ENCODE measurements around the gene AGBL4. TPM values are rescaled to one million over a fixed set of nuclear protein-coding genes. Genes with fewer than 3 reads are reported as not detected.

AGBL4 gene
- total RNA-seq, 2 donors from 2014 or later: not detected

- DNase-seq (ENCODE audit: low spot score) (no peak), ATAC-seq (ENCODE audit: insufficient number of reproducible peaks, low FRiP score, low read depth) (peak; percentile 52)
- peak overlapping the region; percentile 70 to 84 for H3K27ac ChIP-seq
- no peaks in the 10 kb centered on the region for H3K27me3 ChIP-seq (replicated peaks; ENCODE audit: insufficient read depth)
- no peaks in the 10 kb centered on the region for H3K36me3 ChIP-seq
- peak overlapping the region; percentile 4 for H3K4me3 ChIP-seq
- TF ChIP-seq CTCF (IDR thresholded peaks at IDR 0.05): no peak
- no peaks in the 10 kb centered on the region for H3K9me3 ChIP-seq
- peaks cover 13 to 56% of the 10 kb centered on the region in 2 donors for H3K4me1 ChIP-seq (ENCODE audit: control insufficient read depth in 1 of 2, low read depth in 2 of 2)
These were observed 1339.9 kb downstream of the AGBL4 start for GRCh38 chr1:48683839-48684238.

GRCh38 chr1:48681476-48682305 is 1342.1 kb downstream of the AGBL4 start:
- peak; percentile 19 for DNase-seq (ENCODE audit: low spot score)
- no peak for TF ChIP-seq CTCF (IDR thresholded peaks at IDR 0.05)
- ATAC-seq (ENCODE audit: insufficient number of reproducible peaks, low FRiP score, low read depth): no peak

GRCh38 chr1:48680411-48681035 is 1343.2 kb downstream of the AGBL4 start:
- Histone ChIP-seq H3K4me1 (ENCODE audit: control insufficient read depth in 1 of 2, low read depth in 2 of 2) (peaks cover 13 to 65% of the 10 kb centered on the region in 2 donors), H3K36me3 (no peaks in the 10 kb centered on the region)
- no peak for DNase-seq (ENCODE audit: low spot score)

More at GRCh38 chr1:48681476-48682305, 1342.1 kb downstream of the AGBL4 start:
- H3K4me1 ChIP-seq (ENCODE audit: control insufficient read depth in 1 of 2, low read depth in 2 of 2): peaks cover 13 to 65% of the 10 kb centered on the region in 2 donors
- no peak overlapping the region for H3K4me3 ChIP-seq
- no peaks in the 10 kb centered on the region for H3K27me3 ChIP-seq (replicated peaks; ENCODE audit: insufficient read depth)
- peak overlapping the region; percentile 70 to 84 for H3K27ac ChIP-seq
- H3K9me3 ChIP-seq: no peaks in the 10 kb centered on the region
- no peaks in the 10 kb centered on the region for H3K36me3 ChIP-seq

GRCh38 chr1:48679859-48680258 is 1343.9 kb downstream of the AGBL4 start:
- peak overlapping the region; percentile 70 to 84 for H3K27ac ChIP-seq
- ATAC-seq (ENCODE audit: insufficient number of reproducible peaks, low FRiP score, low read depth) (no peak), DNase-seq (ENCODE audit: low spot score) (no peak)
- H3K9me3 ChIP-seq: no peaks in the 10 kb centered on the region
- no peak overlapping the region for H3K4me3 ChIP-seq
- H3K4me1 ChIP-seq (ENCODE audit: control insufficient read depth in 1 of 2, low read depth in 2 of 2): peaks cover 13 to 62% of the 10 kb centered on the region in 2 donors
- no peak for TF ChIP-seq CTCF (IDR thresholded peaks at IDR 0.05)
- H3K36me3 ChIP-seq: no peaks in the 10 kb centered on the region
- H3K27me3 ChIP-seq (replicated peaks; ENCODE audit: insufficient read depth): no peaks in the 10 kb centered on the region

More at GRCh38 chr1:48680411-48681035, 1343.2 kb downstream of the AGBL4 start:
- peak overlapping the region; percentile 70 to 84 for H3K27ac ChIP-seq
- H3K4me3 ChIP-seq: no peak overlapping the region
- H3K27me3 ChIP-seq (replicated peaks; ENCODE audit: insufficient read depth): no peaks in the 10 kb centered on the region
- no peak for ATAC-seq (ENCODE audit: insufficient number of reproducible peaks, low FRiP score, low read depth)
- peak; percentile 23 for TF ChIP-seq CTCF (IDR thresholded peaks at IDR 0.05)
- no peaks in the 10 kb centered on the region for H3K9me3 ChIP-seq
